Measurements from ENCODE around the gene B4GALT7. TPM values are rescaled to one million over a fixed set of nuclear protein-coding genes. Genes with fewer than 3 reads are reported as not detected.

The B4GALT7 gene
- polyA plus RNA-seq, 6 donors from 2014 or later: 22.7 to 29.6 (median 27.5) TPM

GRCh38 chr5:177575488-177575887 lies 24.4 kb upstream of the B4GALT7 start:
- no peaks in the 10 kb centered on the region for H3K4me1 Mint-ChIP-seq
- H3K27me3 Mint-ChIP-seq: peaks cover 0 to 11% (median 4%) of the 10 kb centered on the region in 3 donors
- no peak for DNase-seq
- H3K4me3 Mint-ChIP-seq: peak overlapping the region in 1 of 8 donors; percentile 63
- H3K36me3 Mint-ChIP-seq: no peaks in the 10 kb centered on the region
- peaks cover 0 to 2% (median 0%) of the 10 kb centered on the region in 7 donors for H3K9me3 Mint-ChIP-seq
- H3K27ac Mint-ChIP-seq: no peak overlapping the region
- no peak for ATAC-seq (ENCODE audit: low read depth in 2 of 2)

GRCh38 chr5:177576169-177576568 lies 23.8 kb upstream of the B4GALT7 start:
- Mint-ChIP-seq H3K4me3 (no peak overlapping the region), H3K36me3 (no peaks in the 10 kb centered on the region), H3K27ac (no peak overlapping the region), H3K27me3 (peaks cover 0 to 12% (median 5%) of the 10 kb centered on the region in 3 donors), H3K9me3 (peaks cover 0 to 2% (median 0%) of the 10 kb centered on the region in 7 donors), H3K4me1 (no peaks in the 10 kb centered on the region)
- ATAC-seq (ENCODE audit: low read depth in 2 of 2) (no peak), DNase-seq (no peak)

GRCh38 chr5:177578316-177578715 lies 21.6 kb upstream of the B4GALT7 start:
- no peak overlapping the region for H3K4me3 Mint-ChIP-seq
- H3K27me3 Mint-ChIP-seq: peaks cover 5 to 12% (median 7%) of the 10 kb centered on the region in 3 donors
- H3K4me1 Mint-ChIP-seq: no peaks in the 10 kb centered on the region
- H3K9me3 Mint-ChIP-seq: no peaks in the 10 kb centered on the region
- no peak overlapping the region for H3K27ac Mint-ChIP-seq
- no peaks in the 10 kb centered on the region for H3K36me3 Mint-ChIP-seq
- ATAC-seq (ENCODE audit: low read depth in 2 of 2): no peak
- DNase-seq: no peak

- Mint-ChIP-seq H3K4me3 (peak overlapping the region in 1 of 8 donors; percentile 58), H3K27ac (no peak overlapping the region), H3K4me1 (peaks cover 19 to 33% (median 23%) of the 10 kb centered on the region in 3 donors), H3K36me3 (peaks cover 0 to 8% of the 10 kb centered on the region in 2 donors), H3K27me3 (peaks cover 7 to 42% (median 31%) of the 10 kb centered on the region in 3 donors), H3K9me3 (no peaks in the 10 kb centered on the region)
- ATAC-seq (ENCODE audit: low read depth in 2 of 2): no peak
- no peak for DNase-seq
These were observed 11.5 kb upstream of the B4GALT7 start for GRCh38 chr5:177588413-177588909.

- Mint-ChIP-seq H3K36me3 (peaks cover 0 to 16% of the 10 kb centered on the region in 2 donors), H3K27ac (no peak overlapping the region), H3K9me3 (no peaks in the 10 kb centered on the region), H3K4me1 (peaks cover 25 to 39% (median 27%) of the 10 kb centered on the region in 3 donors), H3K27me3 (peaks cover 0 to 30% (median 15%) of the 10 kb centered on the region in 3 donors), H3K4me3 (peak overlapping the region in 2 of 8 donors; percentile 2 to 88)
- DNase-seq: no peak
- ATAC-seq (ENCODE audit: low read depth in 2 of 2): no peak
These were observed 9.5 kb upstream of the B4GALT7 start for GRCh38 chr5:177590406-177590805.

GRCh38 chr5:177591690-177592009 lies 8.3 kb upstream of the B4GALT7 start:
- peak overlapping the region; percentile 88 to 99 (median 95) for H3K4me3 Mint-ChIP-seq
- H3K9me3 Mint-ChIP-seq: no peaks in the 10 kb centered on the region
- peak overlapping the region; percentile 39 to 95 (median 84) for H3K27ac Mint-ChIP-seq

GRCh38 chr5:177592010-177592834 lies 7.7 kb upstream of the B4GALT7 start, which contains the start of gene TMED9:
Gene TMED9 (plus strand): TSS chr5:177592203. CDS start chr5:177592215, 12 bp downstream.
- peak; percentile 90 for DNase-seq
- no peaks in the 10 kb centered on the region for H3K9me3 Mint-ChIP-seq
- H3K4me1 Mint-ChIP-seq: peaks cover 19 to 28% (median 22%) of the 10 kb centered on the region in 3 donors
- peaks cover 0 to 27% (median 15%) of the 10 kb centered on the region in 3 donors for H3K27me3 Mint-ChIP-seq
- peak within 1 kb of the TSS; percentile 88 to 99 (median 95) for H3K4me3 Mint-ChIP-seq
- H3K36me3 Mint-ChIP-seq: peaks cover 3 to 23% of the 10 kb centered on the region in 2 donors
- peak; percentile 96 for ATAC-seq (ENCODE audit: low read depth in 2 of 2)
- H3K27ac Mint-ChIP-seq: peak within 1 kb of the TSS; percentile 90 to 99 (median 96)

More at GRCh38 chr5:177591690-177592009, 8.3 kb upstream of the B4GALT7 start:
- H3K4me1 Mint-ChIP-seq: peaks cover 21 to 32% (median 24%) of the 10 kb centered on the region in 3 donors
- peaks cover 3 to 23% of the 10 kb centered on the region in 2 donors for H3K36me3 Mint-ChIP-seq
- no peak for DNase-seq
- H3K27me3 Mint-ChIP-seq: peaks cover 0 to 27% (median 15%) of the 10 kb centered on the region in 3 donors
- no peak for ATAC-seq (ENCODE audit: low read depth in 2 of 2)

GRCh38 chr5:177592905-177593304 lies 7.0 kb upstream of the B4GALT7 start:
- H3K27me3 Mint-ChIP-seq: peaks cover 0 to 26% (median 15%) of the 10 kb centered on the region in 3 donors
- no peaks in the 10 kb centered on the region for H3K9me3 Mint-ChIP-seq
- peaks cover 3 to 23% of the 10 kb centered on the region in 2 donors for H3K36me3 Mint-ChIP-seq
- ATAC-seq (ENCODE audit: low read depth in 2 of 2): no peak
- DNase-seq: no peak
- peak overlapping the region in 4 of 6 donors; percentile 63 to 99 (median 96) for H3K27ac Mint-ChIP-seq
- H3K4me3 Mint-ChIP-seq: peak overlapping the region; percentile 88 to 99 (median 95)
- peaks cover 19 to 31% (median 22%) of the 10 kb centered on the region in 3 donors for H3K4me1 Mint-ChIP-seq

GRCh38 chr5:177593511-177593910 lies 6.4 kb upstream of the B4GALT7 start:
- peaks cover 0 to 20% (median 15%) of the 10 kb centered on the region in 3 donors for H3K27me3 Mint-ChIP-seq
- H3K36me3 Mint-ChIP-seq: peaks cover 3 to 23% of the 10 kb centered on the region in 2 donors
- ATAC-seq (ENCODE audit: low read depth in 2 of 2): no peak
- no peaks in the 10 kb centered on the region for H3K9me3 Mint-ChIP-seq
- DNase-seq: no peak
- peak overlapping the region in 7 of 8 donors; percentile 16 to 99 (median 92) for H3K4me3 Mint-ChIP-seq
- peak overlapping the region in 2 of 6 donors; percentile 47 to 60 for H3K27ac Mint-ChIP-seq
- peaks cover 23 to 32% (median 23%) of the 10 kb centered on the region in 3 donors for H3K4me1 Mint-ChIP-seq

- no peak for DNase-seq
- no peak for ATAC-seq (ENCODE audit: low read depth in 2 of 2)
- no peaks in the 10 kb centered on the region for H3K9me3 Mint-ChIP-seq
- H3K27me3 Mint-ChIP-seq: peaks cover 0 to 17% (median 15%) of the 10 kb centered on the region in 3 donors
- peak overlapping the region in 4 of 8 donors; percentile 9 to 93 (median 64) for H3K4me3 Mint-ChIP-seq
- peak overlapping the region in 1 of 6 donors; percentile 21 for H3K27ac Mint-ChIP-seq
- peaks cover 3 to 23% of the 10 kb centered on the region in 2 donors for H3K36me3 Mint-ChIP-seq
- peaks cover 27 to 35% (median 29%) of the 10 kb centered on the region in 3 donors for H3K4me1 Mint-ChIP-seq
These were observed 5.9 kb upstream of the B4GALT7 start for GRCh38 chr5:177594071-177594470.

GRCh38 chr5:177595026-177595585 lies 4.8 kb upstream of the B4GALT7 start:
- Mint-ChIP-seq H3K27ac (peak overlapping the region in 1 of 6 donors; percentile 24), H3K4me1 (peaks cover 31 to 35% (median 32%) of the 10 kb centered on the region in 3 donors), H3K4me3 (peak overlapping the region in 1 of 8 donors; percentile 88), H3K27me3 (peaks cover 0 to 9% (median 6%) of the 10 kb centered on the region in 3 donors), H3K9me3 (no peaks in the 10 kb centered on the region), H3K36me3 (peaks cover 3 to 23% of the 10 kb centered on the region in 2 donors)
- DNase-seq: no peak
- ATAC-seq (ENCODE audit: low read depth in 2 of 2): no peak

GRCh38 chr5:177595991-177596774 lies 3.7 kb upstream of the B4GALT7 start:
- H3K27ac Mint-ChIP-seq: peak overlapping the region in 1 of 6 donors; percentile 61
- H3K27me3 Mint-ChIP-seq: no peaks in the 10 kb centered on the region
- no peak for ATAC-seq (ENCODE audit: low read depth in 2 of 2)
- peaks cover 3 to 23% of the 10 kb centered on the region in 2 donors for H3K36me3 Mint-ChIP-seq
- DNase-seq: no peak
- H3K9me3 Mint-ChIP-seq: no peaks in the 10 kb centered on the region
- H3K4me3 Mint-ChIP-seq: peak overlapping the region in 2 of 8 donors; percentile 29 to 64
- H3K4me1 Mint-ChIP-seq: peaks cover 40 to 44% (median 41%) of the 10 kb centered on the region in 3 donors
